HL-60 (cell line): ENCODE data around the gene IQSEC1.

ENCODE experiments used
- CTCF ChIP-seq: IDR thresholded peaks from one replicate; pipeline ENCODE4 v1.5.1; 2011; ENCODE audit warnings: low read length, control low read depth, inconsistent platforms; ENCODE audit not compliant: insufficient read depth
- GABPA ChIP-seq: IDR thresholded peaks from 2 replicates; pipeline ENCODE4 v1.6.1; 2012; ENCODE audit warnings: low read depth

DNA sequence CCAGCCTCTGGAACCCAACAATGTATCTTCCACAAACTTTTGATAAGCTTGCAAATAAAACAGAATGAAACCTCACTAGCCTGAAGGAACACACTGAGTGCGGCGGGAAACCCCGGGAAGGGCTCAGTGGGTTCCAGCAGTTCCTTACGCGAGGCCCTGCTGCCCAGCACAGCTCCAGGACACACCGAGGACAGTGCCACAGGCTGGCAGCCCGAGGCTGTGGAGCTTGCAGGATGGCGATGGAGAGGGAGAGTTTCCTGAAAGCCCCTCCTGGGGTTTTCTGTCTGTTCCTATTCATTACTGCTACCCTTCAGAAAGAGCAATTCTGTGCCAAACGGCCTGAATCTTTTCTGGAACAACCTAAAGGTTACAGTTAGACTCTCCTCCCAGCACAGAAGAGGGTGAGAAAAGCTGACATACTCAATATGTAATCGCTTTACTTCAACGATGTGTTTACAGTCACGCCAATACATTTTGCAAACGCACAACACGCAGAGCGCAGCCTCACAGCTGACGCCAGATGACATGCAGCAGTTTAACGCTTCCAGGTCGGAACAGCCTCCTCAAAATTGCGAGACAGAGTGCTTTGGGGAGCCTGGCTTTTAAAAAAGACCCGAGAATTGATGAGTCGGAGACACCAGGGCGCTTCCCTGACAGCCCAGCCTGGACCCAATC is 174.8 kb downstream of the IQSEC1 start:
- TF ChIP-seq GABPA = no peak
- no peak for TF ChIP-seq CTCF
